H4 (cell line): ENCODE results near the gene RANBP17. TPM values are rescaled to one million over a fixed set of nuclear protein-coding genes. Genes with fewer than 3 reads are reported as not detected.
"Not testable (repeated sequence)": the region's sequence is repeated elsewhere in the genome, so short reads cannot be mapped to it uniquely, and the experiment has no call there.

ENCODE experiments used
- DNase-seq: peaks from one replicate; pipeline ENCODE4 v3.0.0-alpha.2; 2015; ENCODE audit warnings: low spot score
- total RNA-seq: library from RNA; depleted of rRNA; stranded (reverse); fragments of >200 nt; shearing (Covaris generic); gene quantifications from 2 replicates; pipeline ENCODE4 v1.2.3, GENCODE V29; 2014

The RANBP17 gene
- total RNA-seq, 1 experiment from 2014 or later, result not detected

- DNase-seq, result not testable (repeated sequence)
Observed at GRCh38 chr5:171297941-171298340, 436.1 kb downstream of the RANBP17 start.

DNA sequence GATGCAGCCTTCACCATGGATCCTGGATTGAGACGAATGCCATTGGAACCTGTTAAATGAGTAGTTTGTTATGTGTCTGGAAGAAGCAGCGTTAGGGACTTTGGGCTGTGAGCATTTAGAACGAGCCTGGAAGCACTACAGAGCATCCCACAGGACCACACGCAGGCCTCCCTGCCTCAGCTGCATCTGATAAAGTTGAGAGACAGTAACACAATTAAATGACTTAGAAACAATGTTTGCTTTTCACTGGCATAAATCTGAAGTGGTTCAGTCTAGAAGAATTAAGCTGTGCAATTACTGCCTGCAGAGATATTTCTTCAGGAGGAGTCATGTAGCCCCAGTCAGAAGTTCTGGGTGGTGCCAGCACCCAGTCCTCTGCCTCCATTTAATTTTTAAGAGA, 437.4 kb downstream of the RANBP17 start:
- DNase-seq, result no peak

- no peak for DNase-seq
Observed at GRCh38 chr5:171299851-171300250, 438.0 kb downstream of the RANBP17 start.

- no peak for DNase-seq
Observed at GRCh38 chr5:171300358-171300757, 438.5 kb downstream of the RANBP17 start.

DNA sequence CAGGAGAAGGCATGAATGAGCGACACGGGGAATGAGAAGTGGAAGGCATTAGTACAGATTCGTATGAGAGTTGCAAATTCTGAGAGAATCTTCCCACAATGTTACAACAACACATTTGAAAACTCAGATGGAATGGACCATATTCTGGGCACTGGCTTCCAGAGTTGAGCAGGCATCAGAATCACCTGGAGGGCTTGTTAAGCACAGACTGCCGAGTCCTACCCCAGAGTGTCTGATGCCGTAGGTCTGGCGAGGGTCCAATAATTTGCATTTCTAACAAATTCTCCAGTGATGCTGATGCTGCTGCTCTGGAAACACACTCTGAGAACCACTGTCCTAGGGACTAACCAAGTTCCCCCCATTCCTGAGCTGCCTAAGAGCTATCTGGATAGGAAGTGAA, 444.3 kb downstream of the RANBP17 start:
- DNase-seq, result no peak

GRCh38 chr5:171306781-171307591, 445.2 kb downstream of the RANBP17 start:
- no peak for DNase-seq

DNA sequence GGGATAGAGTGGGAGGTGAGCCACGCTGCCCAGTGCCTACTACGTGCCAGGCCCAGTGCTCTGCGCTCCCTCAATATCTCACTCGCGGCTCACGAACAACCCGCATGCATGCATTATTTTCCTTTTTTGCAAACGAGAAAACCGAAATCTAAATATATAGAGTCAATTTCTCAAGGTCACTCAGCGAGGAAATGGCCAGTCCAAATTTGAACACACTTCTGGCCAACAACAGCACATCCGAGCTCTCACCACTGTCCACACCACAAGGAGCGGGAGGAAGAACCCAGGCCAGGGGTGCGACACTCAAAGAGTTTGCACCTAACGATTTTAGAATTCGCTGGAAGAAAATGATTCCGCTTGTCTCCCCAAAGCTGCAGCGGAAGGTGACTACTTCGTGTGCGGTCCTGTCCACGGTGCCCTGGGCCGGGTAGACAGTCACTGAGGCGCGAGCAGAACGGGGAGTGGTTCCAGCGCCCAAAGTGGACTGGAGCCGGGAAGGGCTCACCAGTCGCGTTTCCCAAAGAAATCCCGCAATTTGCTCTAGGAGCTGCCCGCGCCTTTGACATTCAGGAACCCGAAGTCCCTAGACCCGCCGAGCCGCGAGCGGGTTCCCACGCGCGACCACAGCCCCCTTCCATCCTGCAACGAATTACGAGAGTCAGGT, 446.1 kb downstream of the RANBP17 start:
- no peak for DNase-seq

- DNase-seq, result no peak
Observed at GRCh38 chr5:171308453-171309275, 446.8 kb downstream of the RANBP17 start, which contains the start of gene TLX3. Gene TLX3, plus strand, starts transcription at chr5:171309248. Its CDS starts 118 bp downstream, at chr5:171309366.

- no peak for DNase-seq
Observed at GRCh38 chr5:171309276-171310211, 447.7 kb downstream of the RANBP17 start.

GRCh38 chr5:171310212-171310818, 448.5 kb downstream of the RANBP17 start:
- no peak for DNase-seq

DNA sequence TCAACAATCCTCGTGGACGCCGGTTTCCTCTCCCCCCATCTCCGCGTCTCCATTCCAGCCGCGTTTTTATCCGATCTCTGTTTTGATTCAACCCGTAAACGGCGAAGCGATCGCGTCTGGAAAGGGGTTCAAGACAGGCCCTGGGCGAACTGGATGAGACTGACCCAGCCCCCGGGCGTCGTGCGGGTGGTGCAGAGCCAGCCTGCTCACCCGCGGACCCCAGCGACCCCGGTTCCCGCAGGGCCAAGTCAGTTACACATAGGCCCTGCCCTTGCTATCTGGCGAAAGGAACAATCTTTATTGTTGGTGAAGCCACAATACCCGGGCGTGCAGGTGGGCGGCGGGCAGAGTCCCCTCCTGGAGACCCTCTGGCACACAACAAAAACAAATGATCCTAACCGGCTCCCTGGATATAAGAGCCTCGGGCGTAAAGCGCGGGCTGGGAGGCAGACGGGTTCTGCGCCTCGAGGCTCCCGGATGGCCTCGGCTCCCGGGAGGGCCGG, 449.1 kb downstream of the RANBP17 start:
- no peak for DNase-seq

DNA sequence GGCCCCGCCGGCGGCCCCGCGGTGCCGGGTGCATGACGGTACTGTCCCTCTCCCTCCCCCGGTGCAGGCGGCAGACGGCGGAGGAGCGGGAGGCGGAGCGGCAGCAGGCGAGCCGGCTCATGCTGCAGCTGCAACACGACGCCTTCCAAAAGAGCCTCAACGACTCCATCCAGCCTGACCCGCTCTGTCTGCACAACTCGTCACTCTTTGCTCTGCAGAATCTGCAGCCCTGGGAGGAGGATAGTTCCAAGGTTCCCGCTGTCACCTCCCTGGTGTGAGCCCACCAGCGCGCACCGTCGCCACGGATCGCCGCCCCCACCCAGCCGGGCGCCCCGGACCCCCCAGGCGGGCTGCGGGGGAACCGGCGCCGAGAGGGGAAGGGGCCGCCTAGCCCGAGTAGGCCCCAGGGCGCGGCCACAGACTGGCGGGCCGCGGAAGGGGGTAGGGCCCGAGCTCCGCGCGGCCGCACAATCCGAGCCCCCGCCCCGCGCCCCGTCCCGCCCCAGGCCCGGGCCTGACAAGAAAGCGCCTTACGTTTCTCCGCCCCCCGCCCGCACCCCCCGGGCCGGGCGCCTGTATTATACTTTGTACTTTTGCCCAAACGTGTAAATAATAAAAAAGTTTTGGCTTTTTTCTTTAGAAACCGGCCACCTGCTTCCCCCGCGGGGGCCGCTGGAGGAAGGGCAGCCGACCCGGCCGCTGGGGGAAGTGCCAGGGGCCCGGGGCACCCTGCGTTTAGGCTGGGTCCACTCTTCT, 449.7 kb downstream of the RANBP17 start:
- DNase-seq, result no peak

- no peak for DNase-seq
Observed at GRCh38 chr5:171312129-171312974, 450.5 kb downstream of the RANBP17 start.

GRCh38 chr5:171313481-171314206, 451.8 kb downstream of the RANBP17 start:
- DNase-seq, result no peak

- no peak for DNase-seq
Observed at GRCh38 chr5:171314728-171315385, 453.0 kb downstream of the RANBP17 start.

- DNase-seq, result no peak
Observed at GRCh38 chr5:171315386-171315891, 453.6 kb downstream of the RANBP17 start.

- no peak for DNase-seq
Observed at GRCh38 chr5:171315925-171316257, 454.1 kb downstream of the RANBP17 start.
